GM10847 (cell line): ENCODE data around the gene CADPS.

Experiments used
- POLR2A ChIP-seq: IDR thresholded peaks from 2 replicates; pipeline ENCODE4 v1.6.1; 2011; ENCODE audit not compliant: insufficient read length; ENCODE audit errors: extremely low read depth

The CADPS gene

DNA sequence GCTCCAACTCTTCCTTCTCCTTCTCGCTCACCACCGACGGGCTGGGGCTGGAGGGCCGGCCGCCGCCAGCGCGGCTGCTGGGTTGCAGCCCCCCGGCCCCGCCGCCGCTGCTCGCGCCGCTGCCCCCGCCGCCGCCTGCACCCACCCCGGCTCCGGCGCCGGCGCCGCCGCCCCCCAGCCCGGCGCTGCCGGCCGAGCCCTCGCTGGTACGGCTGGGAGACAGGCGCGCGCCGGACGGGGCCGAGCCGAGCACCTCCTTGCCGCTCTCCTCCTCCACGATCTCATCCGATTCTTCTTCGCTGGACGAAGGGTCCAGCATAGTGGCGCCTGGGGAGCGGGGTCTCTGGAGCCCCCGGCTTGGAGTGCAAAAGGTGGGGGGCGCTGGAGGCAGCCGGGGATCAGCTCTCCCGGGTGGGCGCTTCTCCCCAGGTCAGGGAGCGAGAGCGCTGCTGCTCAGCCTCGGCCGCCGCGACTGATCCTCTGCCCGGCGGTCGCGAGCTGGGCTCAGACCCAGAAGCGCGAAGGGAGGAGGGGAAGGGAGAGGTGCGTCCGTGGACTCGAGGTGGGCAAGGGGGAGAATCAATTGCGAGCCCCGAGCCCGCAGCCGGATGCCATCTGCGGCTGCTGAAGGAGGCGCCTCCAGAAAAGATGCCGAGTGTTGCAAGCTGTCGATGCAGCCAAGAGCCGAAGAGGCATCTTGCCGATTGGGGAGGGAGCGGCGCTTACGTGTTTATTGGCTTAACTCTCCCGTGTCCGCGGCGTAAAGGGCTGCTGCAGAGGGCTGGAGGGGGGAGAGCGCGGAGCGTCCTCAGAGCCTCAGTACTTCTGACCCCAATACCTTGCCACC is at the start of gene CADPS:
Gene CADPS, minus strand, starts transcription at position 706 of the 847 bp plus-strand sequence. Its CDS starts 387 bp downstream, at position 319.
- no peak for TF ChIP-seq POLR2A

DNA sequence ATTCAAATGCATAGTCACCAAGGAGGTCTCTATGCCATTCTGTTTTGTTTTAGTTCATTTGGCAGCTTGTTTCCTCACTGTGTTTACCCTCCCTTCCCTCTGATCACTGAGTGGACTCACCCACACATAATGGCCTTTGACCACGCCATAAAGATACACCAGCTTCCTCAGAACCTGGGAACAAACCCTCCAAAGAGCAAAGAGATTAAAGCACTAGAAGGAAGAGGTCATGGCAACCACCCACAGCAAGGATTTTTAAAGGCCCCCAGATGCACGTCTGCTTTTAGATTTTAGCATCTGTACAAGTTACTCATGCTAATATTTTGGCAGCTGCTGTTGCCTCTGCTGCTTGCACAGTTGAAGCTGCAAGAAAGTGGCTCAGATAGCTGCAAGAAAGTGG is 47.9 kb upstream of the CADPS start:
- no peak for TF ChIP-seq POLR2A

GRCh38 chr3:62922326-62922725 is 47.1 kb upstream of the CADPS start:
- TF ChIP-seq POLR2A: no peak

DNA sequence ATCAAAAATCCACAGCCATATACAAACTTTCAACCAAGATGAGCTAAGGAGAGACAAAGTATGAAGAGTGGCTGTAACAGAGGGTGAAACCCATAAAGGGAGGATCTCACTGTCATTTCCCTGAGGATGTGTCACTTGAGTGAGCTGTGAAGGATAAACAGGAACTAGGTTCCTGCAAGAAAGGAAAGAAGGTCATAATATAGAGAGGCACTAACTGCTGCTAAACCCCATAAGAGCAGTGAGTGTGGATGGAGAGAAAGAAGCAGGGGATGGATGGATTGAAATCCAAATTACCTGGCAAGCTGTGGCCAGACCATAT is 45.2 kb upstream of the CADPS start:
- TF ChIP-seq POLR2A: no peak

GRCh38 chr3:62919784-62920465 is 44.7 kb upstream of the CADPS start:
- no peak for TF ChIP-seq POLR2A

- TF ChIP-seq POLR2A: no peak
Measured at GRCh38 chr3:62918777-62919176, 43.6 kb upstream of the CADPS start.

- TF ChIP-seq POLR2A: no peak
Measured at GRCh38 chr3:62918131-62918530, 42.9 kb upstream of the CADPS start.

GRCh38 chr3:62911526-62911925 is 36.3 kb upstream of the CADPS start:
- no peak for TF ChIP-seq POLR2A

DNA sequence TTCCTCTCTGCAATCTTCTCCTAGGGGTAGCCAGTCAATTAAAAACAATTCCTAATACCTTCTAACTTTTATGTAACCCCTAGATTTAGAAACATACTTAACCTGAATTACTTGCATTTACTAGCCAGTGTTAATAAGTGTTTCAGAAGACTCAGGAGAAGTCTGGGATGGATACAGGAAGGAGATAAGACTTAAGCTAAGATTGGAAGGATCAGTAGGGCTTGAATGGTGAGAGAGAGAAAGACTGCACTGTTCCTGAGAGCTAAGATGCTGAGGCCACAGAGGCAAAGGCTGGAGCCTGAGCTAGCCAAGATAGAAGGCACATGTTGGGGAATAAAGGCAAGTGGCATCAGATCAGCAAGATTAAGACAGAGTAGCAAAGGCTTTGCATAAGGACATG is 30.1 kb upstream of the CADPS start:
- TF ChIP-seq POLR2A: no peak

DNA sequence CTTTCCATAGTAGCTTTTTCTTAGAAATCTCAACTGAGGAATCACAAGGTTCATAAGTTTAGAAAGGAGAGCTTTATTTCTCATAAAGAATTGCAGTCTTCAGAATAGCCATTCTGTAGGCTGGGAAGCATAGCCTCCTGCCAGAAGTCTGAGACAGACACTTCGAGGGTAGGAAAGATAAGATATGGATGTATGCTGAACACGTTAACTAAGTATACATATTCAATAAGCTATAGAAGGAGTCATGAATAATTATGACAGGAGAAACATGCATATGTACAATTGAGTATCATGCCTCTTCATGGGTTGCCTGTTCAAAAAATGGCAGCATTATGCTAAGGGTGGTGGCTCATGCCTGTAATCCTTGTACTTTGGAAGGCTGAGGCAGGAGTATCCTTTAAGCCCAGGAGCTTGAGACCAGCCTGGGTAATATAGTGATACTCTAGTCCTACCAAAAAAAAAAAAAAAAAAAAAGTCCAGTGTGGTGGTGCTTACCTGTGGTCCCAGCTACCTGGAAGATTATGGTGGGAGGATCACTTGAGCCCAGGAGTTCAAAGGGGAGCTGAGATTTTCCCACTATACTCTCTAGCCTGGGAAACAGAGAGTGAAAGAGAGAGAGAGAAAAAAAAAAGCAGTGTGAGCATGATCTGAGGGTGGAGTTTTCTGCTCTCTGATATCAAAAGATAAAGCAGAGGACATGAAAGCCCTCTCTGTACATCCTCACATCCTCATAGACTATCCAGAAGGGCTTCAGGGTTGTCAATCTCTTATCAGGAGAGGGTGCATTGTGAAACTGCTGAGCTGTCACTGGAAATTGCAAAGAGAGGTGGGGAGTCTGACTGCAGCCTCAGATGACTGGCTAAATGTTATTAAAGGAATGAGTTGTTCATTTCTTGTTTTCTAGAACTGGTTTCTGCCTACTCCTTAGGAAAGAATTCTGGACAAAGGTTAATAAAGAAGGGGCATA is 23.6 kb upstream of the CADPS start:
- no peak for TF ChIP-seq POLR2A

GRCh38 chr3:62895901-62896300 is 20.7 kb upstream of the CADPS start:
- TF ChIP-seq POLR2A: no peak

DNA sequence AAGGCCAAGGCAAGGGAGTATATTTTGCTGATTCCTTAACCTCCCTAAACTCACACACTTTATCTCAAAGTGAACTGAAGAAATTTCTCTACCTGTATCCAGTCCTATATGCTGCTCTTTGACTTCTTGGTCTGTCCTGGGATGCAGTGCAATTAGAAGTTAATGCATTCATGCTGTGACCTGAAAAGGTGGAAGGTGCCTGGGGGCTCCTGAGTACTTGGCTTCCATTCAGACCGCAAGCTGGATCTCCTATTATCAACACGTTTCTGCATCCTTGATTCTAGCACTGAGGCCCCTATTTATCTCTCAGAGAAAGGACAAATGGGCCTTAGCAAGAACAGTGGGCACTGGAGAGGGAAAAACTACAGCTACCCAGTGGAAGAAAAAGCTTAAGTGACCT is 17.7 kb upstream of the CADPS start:
- TF ChIP-seq POLR2A: no peak

DNA sequence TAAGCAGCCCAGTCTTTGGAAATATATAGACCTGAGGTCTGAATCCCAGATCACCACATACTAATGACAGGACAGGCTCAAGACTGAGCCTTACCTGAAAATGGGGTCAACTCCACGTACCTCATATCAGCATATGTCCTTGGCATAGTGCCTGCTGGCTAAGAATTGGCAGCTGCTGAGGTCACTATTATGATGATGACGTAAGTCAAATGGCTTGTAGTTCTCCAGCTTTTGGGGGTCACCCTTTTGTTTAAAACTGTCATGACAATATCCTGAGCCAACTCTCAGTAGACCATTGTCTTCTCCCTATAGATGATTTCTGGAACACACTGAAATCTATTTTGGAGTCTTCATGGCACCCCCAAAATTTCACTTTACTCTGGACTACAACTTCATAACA is 16.8 kb upstream of the CADPS start:
- no peak for TF ChIP-seq POLR2A

- no peak for TF ChIP-seq POLR2A
Measured at GRCh38 chr3:62888778-62889177, 13.6 kb upstream of the CADPS start.

GRCh38 chr3:62888180-62888579 is 13.0 kb upstream of the CADPS start:
- no peak for TF ChIP-seq POLR2A

DNA sequence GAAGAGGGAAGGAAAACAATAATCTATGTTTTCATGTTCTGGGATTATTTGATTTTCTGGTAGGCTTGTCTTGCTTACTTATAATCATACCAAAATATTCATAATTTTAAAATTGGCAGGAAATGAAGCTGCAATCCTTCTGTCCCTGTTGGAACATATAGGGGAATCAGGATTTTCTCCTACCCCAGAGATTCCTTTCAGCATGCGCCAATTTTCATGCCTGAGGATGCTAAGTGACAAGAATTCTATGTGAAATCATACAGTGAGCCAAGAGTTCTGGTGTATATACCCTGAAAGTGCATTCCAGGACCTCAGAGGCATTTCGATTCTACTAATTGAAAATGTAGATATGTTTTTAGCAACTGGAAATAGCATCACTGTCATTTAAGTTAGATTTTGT is 9.9 kb upstream of the CADPS start:
- no peak for TF ChIP-seq POLR2A
